GM21367 (cell line): ENCODE results near the gene CDH4.

Source experiments
- ATAC-seq: cut with Tn5 transposase; IDR thresholded peaks from one replicate; pipeline ENCODE4 v1.9.1; 2021; ENCODE audit not compliant: unreplicated experiment

CDH4 gene

GRCh38 chr20:61861054-61861841 is 609.2 kb downstream of the CDH4 start:
- ATAC-seq, result no peak

GRCh38 chr20:61861858-61862257 is 609.8 kb downstream of the CDH4 start:
- ATAC-seq, result no peak

GRCh38 chr20:61862881-61863280 is 610.8 kb downstream of the CDH4 start:
- no peak for ATAC-seq

- no peak for ATAC-seq
Measured at GRCh38 chr20:61864481-61864880, 612.4 kb downstream of the CDH4 start.

- no peak for ATAC-seq
Measured at GRCh38 chr20:61865353-61865752, 613.3 kb downstream of the CDH4 start.

GRCh38 chr20:61866165-61866564 is 614.1 kb downstream of the CDH4 start:
- ATAC-seq, result no peak

- ATAC-seq, result no peak
Measured at GRCh38 chr20:61868006-61868405, 615.9 kb downstream of the CDH4 start.

- no peak for ATAC-seq
Measured at GRCh38 chr20:61868466-61869090, 616.5 kb downstream of the CDH4 start.

- ATAC-seq, result no peak
Measured at GRCh38 chr20:61869750-61870507, 617.9 kb downstream of the CDH4 start.

GRCh38 chr20:61871160-61871559 is 619.1 kb downstream of the CDH4 start:
- ATAC-seq, result no peak

- no peak for ATAC-seq
Measured at GRCh38 chr20:61871913-61872312, 619.9 kb downstream of the CDH4 start.

- ATAC-seq, result no peak
Measured at GRCh38 chr20:61872371-61872900, 620.4 kb downstream of the CDH4 start.

- ATAC-seq, result no peak
Measured at GRCh38 chr20:61873651-61874420, 621.8 kb downstream of the CDH4 start.

GRCh38 chr20:61874421-61875068 is 622.5 kb downstream of the CDH4 start:
- no peak for ATAC-seq

- no peak for ATAC-seq
Measured at GRCh38 chr20:61875221-61875885, 623.3 kb downstream of the CDH4 start.

- ATAC-seq, result no peak
Measured at GRCh38 chr20:61875996-61876395, 623.9 kb downstream of the CDH4 start.

GRCh38 chr20:61876952-61877728 is 625.1 kb downstream of the CDH4 start:
- ATAC-seq, result no peak

GRCh38 chr20:61877776-61878477 is 625.9 kb downstream of the CDH4 start:
- ATAC-seq, result no peak
